Measurements from ENCODE around the gene KLB.
"Not testable (repeated sequence)": the region's sequence is repeated elsewhere in the genome, so short reads cannot be mapped to it uniquely, and the experiment has no call there.

The KLB gene

DNA sequence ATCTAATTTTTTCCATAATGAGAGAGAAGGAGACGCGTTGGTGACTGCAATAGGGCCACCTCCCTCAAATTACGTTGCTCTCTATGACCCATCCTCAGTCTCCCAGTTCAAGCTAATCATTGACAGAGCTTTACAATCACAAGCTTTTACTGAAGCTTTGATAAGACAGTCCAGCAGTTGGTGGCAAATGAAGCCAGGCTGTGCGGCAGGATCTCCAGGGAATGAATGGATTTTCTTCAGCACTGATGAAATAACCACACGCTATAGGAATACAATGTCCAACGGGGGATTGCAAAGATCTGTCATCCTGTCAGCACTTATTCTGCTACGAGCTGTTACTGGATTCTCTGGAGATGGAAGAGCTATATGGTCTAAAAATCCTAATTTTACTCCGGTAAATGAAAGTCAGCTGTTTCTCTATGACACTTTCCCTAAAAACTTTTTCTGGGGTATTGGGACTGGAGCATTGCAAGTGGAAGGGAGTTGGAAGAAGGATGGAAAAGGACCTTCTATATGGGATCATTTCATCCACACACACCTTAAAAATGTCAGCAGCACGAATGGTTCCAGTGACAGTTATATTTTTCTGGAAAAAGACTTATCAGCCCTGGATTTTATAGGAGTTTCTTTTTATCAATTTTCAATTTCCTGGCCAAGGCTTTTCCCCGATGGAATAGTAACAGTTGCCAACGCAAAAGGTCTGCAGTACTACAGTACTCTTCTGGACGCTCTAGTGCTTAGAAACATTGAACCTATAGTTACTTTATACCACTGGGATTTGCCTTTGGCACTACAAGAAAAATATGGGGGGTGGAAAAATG is at the start of gene KLB:
Gene KLB, plus strand, starts transcription at position 168 of the 821 bp plus-strand sequence. Its CDS starts 20 bp downstream, at position 188.
- no peak for DNase-seq

DNA sequence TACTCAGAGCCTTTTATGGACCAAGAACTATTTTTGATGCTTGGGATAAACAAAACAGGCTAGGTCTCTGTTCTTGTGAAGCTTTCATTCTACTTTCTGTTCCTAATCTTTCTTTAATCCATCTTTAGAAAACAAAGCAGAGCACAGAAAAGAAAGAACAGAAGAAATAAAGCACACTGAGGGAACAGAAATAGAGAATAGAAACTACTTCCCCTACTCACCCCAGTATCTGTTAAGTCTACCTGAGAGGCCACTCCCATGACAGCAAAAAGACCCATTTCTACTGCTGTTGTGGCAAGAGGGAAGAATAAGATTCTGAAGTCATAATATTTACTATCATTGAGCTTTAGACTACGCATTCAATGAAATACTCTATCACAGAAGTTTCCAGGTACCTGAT is 49.7 kb upstream of the KLB start:
- DNase-seq: no peak

DNA sequence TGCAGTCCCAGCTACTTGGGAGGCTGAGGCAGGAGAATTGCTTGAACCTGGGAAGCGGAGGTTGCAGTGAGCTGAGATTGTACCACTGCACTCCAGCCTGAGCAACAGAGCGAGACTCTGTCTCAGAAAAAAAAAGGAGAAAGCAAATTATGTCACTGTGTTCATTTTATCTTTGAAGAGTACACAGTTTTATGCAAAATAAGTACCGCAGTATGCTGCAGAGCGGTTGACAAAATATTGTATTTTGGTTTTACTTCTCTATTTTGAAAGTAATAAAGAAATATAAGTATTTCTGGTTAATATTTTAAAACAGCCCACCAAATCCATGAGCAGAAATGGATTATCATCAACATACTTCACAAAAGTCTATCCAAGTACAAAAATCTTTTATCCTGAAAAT is 46.1 kb upstream of the KLB start:
- not testable (repeated sequence) for DNase-seq

DNA sequence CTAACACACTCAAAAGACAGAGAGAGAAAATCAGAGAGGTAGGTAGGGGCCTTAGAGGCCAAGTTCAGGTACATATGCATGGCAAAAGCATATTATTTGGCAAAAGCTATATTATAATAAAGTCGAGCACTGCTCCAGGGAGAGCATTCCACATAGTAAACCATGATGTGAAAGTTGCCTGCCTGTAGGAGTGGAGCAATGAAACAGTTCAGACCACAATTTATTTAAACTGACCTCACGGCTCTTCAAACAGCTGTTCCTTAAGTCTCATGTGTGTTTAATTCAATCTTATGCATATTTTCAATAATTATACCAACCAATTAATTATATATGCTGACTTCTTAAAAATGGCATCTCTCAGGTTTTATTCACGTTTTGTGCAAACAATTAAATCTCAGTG is 43.9 kb upstream of the KLB start:
- DNase-seq: no peak

DNA sequence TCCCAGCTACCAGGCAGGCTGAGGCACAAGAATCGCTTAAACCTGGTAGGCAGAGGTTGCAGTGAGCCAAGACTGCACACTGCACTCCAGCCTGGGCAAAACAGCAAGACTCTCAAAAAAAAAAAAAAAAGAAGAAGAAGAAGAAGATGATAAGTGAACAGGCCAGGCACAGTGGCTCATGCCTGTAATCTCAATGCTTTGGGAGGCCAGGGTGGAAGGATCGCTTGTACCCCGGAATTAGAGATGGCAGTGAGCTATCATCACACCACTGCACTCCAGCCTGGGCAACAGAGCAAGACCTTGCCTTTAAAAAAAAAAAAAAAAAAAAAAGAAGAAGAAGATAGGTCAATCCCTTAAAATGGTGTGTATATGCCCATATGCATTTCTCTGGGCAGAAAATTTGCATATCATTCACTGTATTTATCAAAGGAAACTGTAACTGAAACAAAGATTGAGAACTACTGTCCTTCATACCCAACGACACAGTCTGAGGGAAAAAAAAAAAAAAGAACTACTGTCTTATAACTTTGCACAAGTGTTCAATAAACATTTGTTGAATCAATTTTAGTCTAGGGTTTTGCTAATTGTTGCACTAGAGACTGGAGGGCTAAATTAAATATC is 42.8 kb upstream of the KLB start:
- no peak for DNase-seq

DNA sequence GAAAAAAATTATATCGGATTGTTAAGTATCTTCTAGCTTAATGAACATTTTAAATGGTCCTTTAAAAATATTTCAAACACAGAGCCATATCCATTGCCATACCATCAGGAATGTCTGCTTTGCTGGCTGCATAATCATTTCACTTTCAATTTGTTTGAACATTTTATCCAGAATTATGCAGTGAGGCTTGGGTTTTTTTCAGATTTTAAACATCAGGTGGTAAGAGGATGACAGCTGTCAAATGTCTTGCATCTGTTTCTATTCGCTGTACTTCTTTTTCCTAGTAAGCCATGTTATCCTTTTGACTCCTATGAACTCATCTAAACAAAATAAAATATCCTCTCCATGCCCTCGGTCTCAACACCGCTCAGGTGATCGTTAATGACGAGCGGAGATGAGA is 41.4 kb upstream of the KLB start:
- no peak for DNase-seq

DNA sequence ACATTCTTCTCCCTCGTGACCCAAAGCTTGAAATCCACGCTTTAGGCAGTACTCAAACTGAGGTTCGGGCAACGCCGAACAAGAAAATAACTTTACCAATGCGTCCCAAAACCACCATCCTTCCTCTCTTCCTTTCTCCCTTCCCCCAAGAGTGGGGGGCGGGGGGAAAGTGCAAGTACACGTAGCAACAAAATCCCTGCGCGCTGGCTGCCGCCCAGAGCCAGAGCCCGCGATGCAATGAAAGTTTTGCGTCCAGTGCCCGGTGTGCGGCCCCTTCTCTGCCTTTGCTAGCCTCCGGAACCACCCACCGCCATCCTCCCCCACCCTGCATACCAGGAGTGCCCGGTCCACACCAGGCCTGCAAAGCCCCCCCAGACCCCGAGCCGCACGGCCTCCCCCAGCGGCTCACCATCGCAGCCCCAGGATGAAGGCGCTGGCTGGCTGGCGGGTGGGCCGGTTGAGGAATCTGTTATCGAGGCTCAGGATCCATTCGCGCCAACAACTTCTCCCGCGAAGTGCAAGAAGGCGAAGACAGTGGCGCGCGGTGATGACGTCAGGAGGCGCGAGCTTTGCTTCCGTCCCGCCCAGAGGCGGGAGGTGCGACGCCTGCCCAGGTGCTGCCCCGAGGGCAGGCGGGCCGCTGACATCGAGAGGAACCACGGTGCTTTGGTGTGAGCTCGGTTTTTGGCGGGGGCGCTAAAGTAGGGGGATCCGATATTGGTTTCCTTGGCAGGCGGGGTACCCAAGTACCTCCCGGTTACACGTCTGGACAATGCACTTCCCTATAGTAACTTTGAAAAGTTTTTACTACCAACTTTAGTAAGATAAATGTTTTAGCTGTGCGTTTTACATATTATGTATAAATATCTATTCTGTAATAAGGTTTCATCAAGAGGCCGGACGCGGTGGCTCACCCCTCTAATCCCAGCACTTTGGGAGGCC is 40.6 kb upstream of the KLB start, which contains the start of gene RFC1:
Gene RFC1, minus strand, starts transcription at position 533 of the 942 bp plus-strand sequence. Its CDS starts 121 bp downstream, at position 412.
- peak; percentile 24 for DNase-seq

DNA sequence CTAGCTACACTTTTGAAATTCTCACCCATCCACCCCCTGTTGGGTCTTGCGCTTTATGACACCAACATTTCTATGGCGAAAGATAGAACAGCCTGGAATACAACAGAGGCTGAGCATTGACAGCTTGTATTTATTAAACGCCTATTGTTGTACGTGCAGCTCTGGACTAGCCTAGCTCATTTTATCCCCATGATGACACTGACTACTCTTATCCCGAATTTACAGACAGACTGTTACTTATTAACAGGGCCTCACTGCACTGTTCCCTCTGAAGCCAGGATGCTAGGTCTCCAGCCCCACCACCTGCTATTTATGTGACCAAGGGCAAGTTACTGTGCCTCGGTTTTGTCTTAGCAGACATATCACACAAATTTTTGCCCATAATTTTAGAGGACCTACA is 39.6 kb upstream of the KLB start:
- no peak for DNase-seq

DNA sequence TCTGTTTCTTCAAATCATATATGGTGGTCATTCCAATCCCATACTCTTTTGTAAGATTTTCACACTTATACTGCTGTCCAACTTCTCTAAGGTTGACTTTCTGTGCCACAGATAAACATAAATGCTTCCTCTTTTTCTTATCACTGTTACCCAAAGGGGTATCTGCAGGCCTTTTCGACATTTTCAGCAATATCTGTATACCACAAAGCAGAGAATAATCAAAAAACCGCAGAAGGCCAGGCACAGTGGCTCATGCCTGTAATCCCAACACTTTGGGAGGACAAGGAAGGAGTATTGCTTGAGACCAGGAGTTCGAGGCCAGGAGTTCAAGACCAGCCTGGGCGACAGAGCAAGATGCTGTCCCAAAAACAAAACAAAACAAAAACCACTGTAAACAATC is 37.4 kb upstream of the KLB start:
- DNase-seq: no peak

DNA sequence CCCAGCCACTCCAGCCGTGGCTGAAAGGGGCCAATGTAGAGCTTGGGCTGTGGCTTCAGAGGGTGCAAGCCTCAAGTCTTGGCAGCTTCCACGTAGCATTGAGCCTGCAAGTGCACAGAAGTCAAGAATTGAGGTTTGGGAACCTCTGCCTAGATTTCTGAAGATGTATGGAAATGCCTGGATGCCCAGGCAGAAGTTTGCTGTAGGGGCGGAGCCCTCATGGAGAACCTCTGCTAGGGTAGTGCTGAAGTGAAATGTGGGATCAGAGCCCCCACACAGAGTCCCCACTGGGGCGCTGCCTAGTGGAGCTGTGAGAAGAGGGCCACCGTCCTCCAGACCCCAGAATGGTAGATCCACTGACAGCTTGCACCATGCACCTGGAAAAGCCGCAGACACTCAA is 35.5 kb upstream of the KLB start:
- not testable (repeated sequence) for DNase-seq

DNA sequence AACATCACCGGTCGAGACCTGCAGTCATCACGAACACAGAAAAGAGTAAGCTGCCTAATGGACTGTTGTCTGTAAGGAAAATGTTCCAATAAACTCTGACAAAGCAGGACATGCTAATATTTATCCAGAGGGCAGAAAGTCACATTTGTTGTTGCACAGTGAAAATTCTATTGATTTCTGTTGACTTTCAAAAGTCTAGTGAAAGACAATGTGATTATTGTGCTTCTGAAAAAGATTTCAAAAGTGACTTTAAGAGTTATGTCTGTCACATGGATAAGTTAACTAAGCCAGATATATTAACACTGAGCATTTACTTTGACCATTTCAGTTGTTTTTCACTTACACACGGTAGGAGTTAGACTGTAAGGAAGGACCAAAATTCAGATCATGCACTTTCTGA is 31.3 kb upstream of the KLB start:
- no peak for DNase-seq

DNA sequence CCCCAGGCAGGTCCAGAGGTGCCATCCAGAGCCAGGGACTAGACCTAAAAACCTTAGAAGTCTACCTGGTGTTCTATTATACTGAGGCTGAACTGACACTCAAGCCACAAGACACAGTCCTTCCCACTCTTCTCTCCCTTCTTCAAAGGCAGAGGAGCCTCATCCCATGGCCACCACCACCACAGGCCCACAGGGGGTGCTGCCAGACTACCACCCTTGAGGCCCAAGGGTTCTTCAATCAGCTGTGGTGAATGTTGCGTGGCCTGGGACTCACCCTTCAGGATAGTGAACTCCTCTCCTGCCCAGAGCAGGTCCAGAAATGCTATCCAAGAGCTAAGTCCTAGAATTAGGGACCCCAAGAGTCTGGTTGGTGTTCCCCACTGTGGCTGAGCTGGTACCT is 23.0 kb upstream of the KLB start:
- DNase-seq: no peak

DNA sequence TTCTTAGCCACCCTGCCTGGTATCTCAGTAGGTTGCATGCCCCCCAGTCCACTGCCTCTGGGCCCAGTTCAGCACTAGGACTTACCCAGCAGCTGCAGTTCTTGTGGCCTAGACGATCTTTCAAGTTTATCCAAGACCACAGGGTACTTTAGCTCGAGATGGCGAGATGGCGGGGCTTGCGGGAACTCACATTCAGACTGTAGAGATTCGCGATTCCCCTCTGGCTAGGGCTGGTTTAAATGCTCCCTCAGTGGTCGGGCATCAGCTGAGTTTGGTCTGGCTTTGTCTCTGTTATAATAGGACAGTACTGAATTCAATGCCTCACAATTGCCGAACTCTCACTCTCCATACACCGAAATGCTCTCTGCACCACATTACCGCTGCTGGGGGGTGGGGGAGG is 22.2 kb upstream of the KLB start:
- no peak for DNase-seq

DNA sequence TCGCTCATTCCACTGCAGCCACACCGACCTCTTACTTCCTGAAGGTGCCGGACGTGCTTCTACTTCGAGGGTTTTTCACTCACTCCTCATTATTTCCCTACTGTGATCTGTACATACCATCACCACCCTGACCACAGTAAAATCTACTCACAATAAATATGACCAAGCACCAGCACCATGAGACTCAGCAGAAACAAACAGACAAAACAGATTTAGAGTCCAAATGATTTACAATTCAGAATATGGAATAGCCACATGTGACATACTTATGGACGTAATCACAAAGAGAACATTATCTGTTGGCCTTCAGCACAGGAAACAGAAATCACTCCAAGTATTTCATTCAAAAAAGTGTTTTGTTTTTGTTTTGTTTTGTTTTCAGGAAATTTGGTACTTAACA is 16.1 kb upstream of the KLB start:
- DNase-seq: no peak

DNA sequence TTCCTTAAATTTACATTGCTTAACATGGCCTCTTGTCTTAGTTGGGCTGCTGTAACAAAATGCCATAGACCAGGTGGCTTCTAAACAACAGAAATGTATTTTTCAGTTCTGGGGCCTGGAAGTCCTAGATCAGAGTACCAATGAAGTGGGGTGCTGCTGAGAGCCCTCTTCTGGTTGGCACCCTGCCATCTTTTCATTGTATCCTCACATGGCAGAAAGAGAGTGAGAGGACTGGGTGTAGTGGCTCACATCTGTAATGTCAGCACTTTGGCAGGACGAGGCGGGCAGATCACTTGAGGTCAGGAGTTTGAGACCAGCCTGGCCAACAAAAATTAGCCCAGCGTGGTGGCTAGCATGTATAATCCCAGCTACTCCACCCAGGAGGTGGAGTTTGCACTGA is 12.0 kb upstream of the KLB start:
- no peak for DNase-seq

DNA sequence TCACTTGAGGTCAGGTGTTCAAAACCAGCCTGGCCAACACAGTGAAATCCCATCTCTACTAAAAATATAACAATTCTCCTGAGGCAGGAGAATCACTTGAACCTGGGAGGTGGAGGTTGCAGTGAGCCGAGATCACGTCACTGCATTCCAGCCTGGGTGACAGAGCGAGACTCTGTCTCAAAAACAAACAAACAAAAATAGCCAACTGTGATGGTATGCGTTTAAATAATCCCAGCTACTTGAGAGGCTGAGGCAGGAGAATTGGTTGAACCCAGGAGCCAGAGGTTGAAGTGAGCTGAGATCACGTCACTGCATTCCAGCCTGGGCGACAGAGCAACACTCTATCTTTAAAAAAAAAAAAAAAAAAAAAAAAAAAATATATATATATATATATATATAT is 5.1 kb upstream of the KLB start:
- DNase-seq: not testable (repeated sequence)

DNA sequence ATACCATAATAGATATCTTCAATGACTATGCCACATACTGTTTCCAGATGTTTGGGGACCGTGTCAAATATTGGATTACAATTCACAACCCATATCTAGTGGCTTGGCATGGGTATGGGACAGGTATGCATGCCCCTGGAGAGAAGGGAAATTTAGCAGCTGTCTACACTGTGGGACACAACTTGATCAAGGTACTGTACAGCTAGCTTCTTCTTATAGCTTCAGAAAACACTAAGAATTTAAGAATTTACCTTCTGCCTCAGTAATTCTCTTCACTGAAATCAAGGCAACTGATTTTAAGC is 805 bp downstream of the KLB start:
- no peak for DNase-seq

DNA sequence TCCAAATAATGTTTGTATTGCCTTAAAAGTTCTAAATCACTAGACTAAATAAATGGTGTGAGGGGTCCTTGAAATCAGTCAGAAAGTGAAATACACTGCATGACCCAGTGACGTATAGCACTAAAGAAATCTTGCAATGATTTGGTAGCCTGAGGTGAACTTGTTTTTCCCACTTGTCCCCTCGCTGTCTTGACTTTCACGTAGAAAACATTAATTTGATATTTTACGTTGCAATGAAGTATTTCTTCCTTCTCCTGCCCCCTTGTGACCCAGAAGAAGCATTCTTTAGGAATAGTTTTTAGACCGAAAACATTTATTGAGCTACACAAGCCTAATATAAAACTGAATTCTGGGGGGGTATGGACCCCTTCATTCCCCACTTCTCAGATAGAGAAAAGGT is 3.7 kb downstream of the KLB start:
- no peak for DNase-seq

DNA sequence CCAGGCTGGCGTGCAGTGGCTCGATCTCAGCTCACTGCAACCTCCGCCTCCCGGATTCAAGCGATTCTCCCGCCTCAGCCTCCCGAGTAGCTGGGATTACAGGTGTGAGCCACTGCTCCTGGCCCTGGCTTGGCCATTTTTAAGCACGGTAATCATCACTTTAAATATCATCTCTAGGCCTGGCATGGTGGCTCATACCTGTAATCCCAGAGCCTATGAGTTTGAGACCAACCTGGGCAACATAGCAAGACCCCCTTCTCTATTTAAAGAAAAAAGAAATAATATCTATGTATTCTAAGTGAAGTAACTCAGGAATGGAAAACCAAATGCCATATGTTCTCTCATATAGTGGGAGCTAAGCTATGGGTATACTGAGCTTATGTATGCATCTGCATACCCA is 4.8 kb downstream of the KLB start:
- not testable (repeated sequence) for DNase-seq

DNA sequence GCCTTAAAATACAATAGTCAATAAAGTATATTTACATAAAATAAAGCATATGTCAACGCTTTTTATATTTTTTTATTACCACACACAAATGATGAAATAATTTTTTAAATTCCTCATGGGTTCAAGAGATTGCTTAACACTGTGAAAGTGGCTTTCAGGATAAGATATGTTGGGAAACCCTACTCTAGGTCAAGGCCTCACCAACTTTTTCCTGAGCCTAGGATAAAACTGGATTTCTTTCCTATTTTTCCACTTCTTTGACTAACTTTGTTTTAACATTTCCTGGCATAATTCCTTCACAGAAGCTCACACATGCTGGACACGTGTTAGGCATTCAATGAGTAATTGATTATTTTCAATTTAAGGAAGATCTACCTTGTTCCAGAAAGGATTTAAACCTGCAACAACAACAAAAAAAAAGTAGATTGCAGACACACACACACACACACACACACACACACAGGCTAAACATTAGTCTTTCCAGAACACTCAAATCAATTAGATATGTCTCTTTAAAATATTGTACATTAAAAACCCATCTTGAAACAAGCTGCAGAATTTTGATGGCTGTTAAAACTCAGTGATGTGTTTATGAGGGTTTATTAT is 9.1 kb downstream of the KLB start:
- no peak for DNase-seq

DNA sequence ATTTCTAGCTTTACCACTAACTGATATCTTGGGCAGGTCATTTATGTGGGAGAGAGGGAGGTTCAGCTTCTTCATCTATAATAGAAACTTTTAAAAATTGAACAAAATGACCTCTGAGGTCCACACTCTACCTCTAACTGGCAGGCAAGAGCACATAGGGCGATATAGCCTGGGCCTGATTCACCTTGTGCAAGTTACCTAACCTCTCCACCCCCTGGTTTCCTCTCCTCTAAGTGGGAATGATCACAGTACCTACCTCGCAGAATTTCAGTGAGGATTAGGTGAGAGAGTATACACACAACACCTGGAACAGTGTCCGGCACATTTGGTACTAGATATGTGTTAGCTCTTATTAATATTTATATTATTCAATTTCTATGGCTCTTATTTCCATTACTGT is 15.5 kb downstream of the KLB start:
- no peak for DNase-seq

DNA sequence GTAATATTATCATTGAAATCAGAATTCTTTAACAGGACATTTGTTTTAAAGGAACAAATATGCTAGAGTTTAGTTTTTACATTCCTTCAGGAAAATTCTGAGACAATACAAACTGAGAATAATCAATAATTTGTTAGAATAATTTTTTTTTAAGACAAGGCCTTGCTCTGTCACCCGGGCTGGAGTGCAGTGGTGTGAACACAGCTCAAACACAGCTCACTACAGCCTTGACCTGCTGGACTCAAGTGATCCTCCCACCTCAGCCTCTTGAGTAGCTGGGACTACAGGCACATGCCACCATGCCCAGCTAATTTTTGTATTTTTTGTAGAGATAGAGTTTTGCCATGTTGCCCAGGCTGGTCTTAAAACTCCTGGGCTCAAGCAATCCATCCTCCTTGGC is 18.6 kb downstream of the KLB start:
- not testable (repeated sequence) for DNase-seq

DNA sequence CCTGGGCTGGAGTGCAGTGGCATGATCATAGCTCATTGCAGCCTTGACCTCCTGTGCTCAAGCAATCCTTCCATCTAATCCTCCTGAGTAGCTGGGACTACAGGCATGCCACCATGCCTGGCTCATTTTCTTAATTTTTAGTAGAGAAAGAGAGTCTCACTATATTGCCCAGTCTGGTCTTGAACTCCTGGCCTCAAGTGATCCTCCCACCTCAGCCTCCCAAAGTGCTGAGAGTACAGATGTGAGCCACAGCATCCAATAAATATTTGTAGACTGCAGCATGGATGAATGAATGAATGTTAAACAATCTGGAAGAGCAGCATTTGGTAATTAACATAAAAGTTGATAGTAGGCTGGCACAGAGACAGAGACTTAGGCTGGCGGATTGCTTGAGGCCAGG is 20.0 kb downstream of the KLB start:
- DNase-seq: no peak

Measured in NCI-H524 treated with DMSO at 0.1 percent for 48 hours (cell line).